ENCODE measurements around the gene PDE4D. TPM values are rescaled to one million over a fixed set of nuclear protein-coding genes. Genes with fewer than 3 reads are reported as not detected.

PDE4D gene
- total RNA-seq, 1 donor from 2014 or later: 7.6 TPM

GRCh38 chr5:59421986-59422941 lies 471.3 kb downstream of the PDE4D start:
- no peak for DNase-seq (ENCODE audit: low spot score, unreplicated experiment)
- no peak for TF ChIP-seq CTCF (IDR thresholded peaks at IDR 0.05; ENCODE audit: unreplicated experiment)
- Mint-ChIP-seq H3K27ac (no peak overlapping the region), H3K4me3 (ENCODE audit: low read depth) (no peak overlapping the region), H3K36me3 (ENCODE audit: insufficient read depth) (no peaks in the 10 kb centered on the region), H3K9me3 (ENCODE audit: low read depth) (no peaks in the 10 kb centered on the region), H3K27me3 (no peaks in the 10 kb centered on the region), H3K4me1 (ENCODE audit: low read depth) (no peaks in the 10 kb centered on the region)

- no peaks in the 10 kb centered on the region for H3K27me3 Mint-ChIP-seq
- no peak for DNase-seq (ENCODE audit: low spot score, unreplicated experiment)
Measured at GRCh38 chr5:59420596-59420995, 472.9 kb downstream of the PDE4D start.

GRCh38 chr5:59418808-59419207 lies 474.7 kb downstream of the PDE4D start:
- no peak overlapping the region for H3K27ac Mint-ChIP-seq
- DNase-seq (ENCODE audit: low spot score, unreplicated experiment): no peak
- peaks cover under 1% of the 10 kb centered on the region for H3K4me1 Mint-ChIP-seq (ENCODE audit: low read depth)
- H3K27me3 Mint-ChIP-seq: no peaks in the 10 kb centered on the region
- no peaks in the 10 kb centered on the region for H3K36me3 Mint-ChIP-seq (ENCODE audit: insufficient read depth)
- no peaks in the 10 kb centered on the region for H3K9me3 Mint-ChIP-seq (ENCODE audit: low read depth)
- H3K4me3 Mint-ChIP-seq (ENCODE audit: low read depth): no peak overlapping the region
- no peak for TF ChIP-seq CTCF (IDR thresholded peaks at IDR 0.05; ENCODE audit: unreplicated experiment)

More at GRCh38 chr5:59420596-59420995, 472.9 kb downstream of the PDE4D start:
- no peak for TF ChIP-seq CTCF (IDR thresholded peaks at IDR 0.05; ENCODE audit: unreplicated experiment)
- Mint-ChIP-seq H3K4me1 (ENCODE audit: low read depth) (no peaks in the 10 kb centered on the region), H3K4me3 (ENCODE audit: low read depth) (no peak overlapping the region), H3K36me3 (ENCODE audit: insufficient read depth) (no peaks in the 10 kb centered on the region), H3K27ac (no peak overlapping the region), H3K9me3 (ENCODE audit: low read depth) (no peaks in the 10 kb centered on the region)

GRCh38 chr5:59416451-59416850 lies 477.1 kb downstream of the PDE4D start:
- Mint-ChIP-seq H3K9me3 (ENCODE audit: low read depth) (peaks cover 8% of the 10 kb centered on the region), H3K4me3 (ENCODE audit: low read depth) (no peak overlapping the region), H3K4me1 (ENCODE audit: low read depth) (peaks cover 12% of the 10 kb centered on the region), H3K27ac (no peak overlapping the region), H3K27me3 (no peaks in the 10 kb centered on the region), H3K36me3 (ENCODE audit: insufficient read depth) (peaks cover 2% of the 10 kb centered on the region)
- no peak for DNase-seq (ENCODE audit: low spot score, unreplicated experiment)
- TF ChIP-seq CTCF (IDR thresholded peaks at IDR 0.05; ENCODE audit: unreplicated experiment): no peak

GRCh38 chr5:59416026-59416425 lies 477.5 kb downstream of the PDE4D start:
- no peak overlapping the region for H3K27ac Mint-ChIP-seq

More at GRCh38 chr5:59416026-59416425, 477.5 kb downstream of the PDE4D start:
- H3K4me1 Mint-ChIP-seq (ENCODE audit: low read depth): peaks cover 12% of the 10 kb centered on the region
- no peak for DNase-seq (ENCODE audit: low spot score, unreplicated experiment)
- no peak for TF ChIP-seq CTCF (IDR thresholded peaks at IDR 0.05; ENCODE audit: unreplicated experiment)
- H3K4me3 Mint-ChIP-seq (ENCODE audit: low read depth): no peak overlapping the region
- H3K27me3 Mint-ChIP-seq: no peaks in the 10 kb centered on the region
- H3K36me3 Mint-ChIP-seq (ENCODE audit: insufficient read depth): peaks cover 2% of the 10 kb centered on the region
- peaks cover 12% of the 10 kb centered on the region for H3K9me3 Mint-ChIP-seq (ENCODE audit: low read depth)

Data from progenitor cell of endocrine pancreas (in vitro differentiated cells).